Sigmoid colon (tissue), 7 donors: ENCODE data around the gene ATG9B. TPM values are rescaled to one million over a fixed set of nuclear protein-coding genes. Genes with fewer than 3 reads are reported as not detected.

ENCODE experiments used
- DNase-seq: peaks from one replicate; pipeline ENCODE4 v3.0.0-alpha.2; 2019
- H3K27ac ChIP-seq, 4 donors: fragments of 200-600 bp; sonication (generic); one replicate each; pipeline ENCODE4 v1.5.1; 2016 to 2019; ENCODE audit warnings: mild to moderate bottlenecking in 1 of 4
- H3K27me3 ChIP-seq, 3 donors: fragments of 200-600 bp; sonication (generic); one replicate each; pipeline ENCODE4 v1.5.1; 2019; ENCODE audit warnings: mild to moderate bottlenecking in 1 of 3
- H3K36me3 ChIP-seq, 4 donors: fragments of 200-600 bp; sonication (generic); one replicate each; pipeline ENCODE4 v1.5.1; 2016 to 2019
- H3K4me1 ChIP-seq, 4 donors: fragments of 200-600 bp; sonication (generic); one replicate each; pipeline ENCODE4 v1.5.1; 2017 to 2019
- H3K4me3 ChIP-seq, 4 donors: fragments of 200-600 bp; sonication (generic); one replicate each; pipeline ENCODE4 v1.5.1; 2017 to 2019; ENCODE audit warnings: mild to moderate bottlenecking in 2 of 4, moderate library complexity in 1 of 4
- H3K9me3 ChIP-seq, 4 donors: fragments of 200-600 bp in 3 of 4; sonication (generic) in 3 of 4; one replicate each; pipeline versions ENCODE4 v1.5.1 to v1.6.1; 2013 to 2019
- EP300 ChIP-seq, 4 donors: sonication (generic); formaldehyde crosslinking; IDR thresholded peaks; one replicate each; pipeline ENCODE4 v1.6.1; 2017; ENCODE audit warnings: antibody characterized with exemption in 4 of 4
- POLR2A ChIP-seq, 2 donors: fragments of 450-650 bp; IDR thresholded peaks; one replicate each; pipeline ENCODE4 v1.6.1; 2016; ENCODE audit warnings: antibody characterized with exemption in 2 of 2, mild to moderate bottlenecking in 2 of 2, moderate library complexity in 2 of 2
- POLR2AphosphoS5 ChIP-seq, 4 donors: sonication (generic); formaldehyde crosslinking; IDR thresholded peaks; one replicate each; pipeline ENCODE4 v1.6.1; 2017; ENCODE audit warnings: antibody characterized with exemption in 4 of 4
- WGBS, 2 donors: extraction: QIAGEN DNeasy Blood & Tissue Kit; methylation state at CpG; one replicate each; pipeline ENCODE4 v1.1.7; 2013; 5-methylcytosine and 5-hydroxymethylcytosine counted together
- intact Hi-C: fragments of 100-400 bp; cut with DNase I; formaldehyde crosslinking; loops from one replicate; pipeline ENCODE4 v1.15.1; 2023
- polyA plus RNA-seq, 3 donors: library from polyadenylated mRNA; stranded (reverse); fragments of 200-250 nt; gene quantifications; one replicate each; pipeline ENCODE4 v1.2.3, GENCODE V29; 2013
- total RNA-seq, 4 donors: library from RNA; depleted of rRNA; stranded (reverse); fragments of >200 nt; gene quantifications; one replicate each; pipeline ENCODE4 v1.1.0, GENCODE V29; 2016
- TF ChIP-seq, protein P1 (sequence below), 4 experiments: fragments of 450-650 bp in 3 of 4; fragments of 200-600 bp in 1 of 4; IDR thresholded peaks; one replicate each; pipeline ENCODE4 v1.5.1; 2016 to 2019; ENCODE audit warnings: antibody characterized with exemption in 4 of 4, mild to moderate bottlenecking in 3 of 4, moderate library complexity in 2 of 4
- donor health status: healthy with polysubstance abuse.
- donor health status: Bipolar disorder and iron deficiency.
- donor health status: healthy.

ATG9B gene
- total and polyA plus RNA-seq, 7 donors, result 1.2 to 1.6 TPM; not detected in 5

- DNase-seq, result no peak
- intact Hi-C loops, result loop anchor here (1.0 to 2.0 kb wide), 2 partner anchors 90 to 210 kb away; no protein-coding TSS in a partner anchor
- WGBS, 2 donors, result 8 to 11% methylated on average over 31 of the region's 31 CpGs
- no peak overlapping the region for H3K4me3 ChIP-seq
- H3K27ac ChIP-seq, result peak overlapping the region; percentile 12 to 41 (median 30)
- H3K27me3 ChIP-seq, result no peaks in the 10 kb centered on the region
- H3K9me3 ChIP-seq, result no peaks in the 10 kb centered on the region
- TF ChIP-seq, protein P1, sequence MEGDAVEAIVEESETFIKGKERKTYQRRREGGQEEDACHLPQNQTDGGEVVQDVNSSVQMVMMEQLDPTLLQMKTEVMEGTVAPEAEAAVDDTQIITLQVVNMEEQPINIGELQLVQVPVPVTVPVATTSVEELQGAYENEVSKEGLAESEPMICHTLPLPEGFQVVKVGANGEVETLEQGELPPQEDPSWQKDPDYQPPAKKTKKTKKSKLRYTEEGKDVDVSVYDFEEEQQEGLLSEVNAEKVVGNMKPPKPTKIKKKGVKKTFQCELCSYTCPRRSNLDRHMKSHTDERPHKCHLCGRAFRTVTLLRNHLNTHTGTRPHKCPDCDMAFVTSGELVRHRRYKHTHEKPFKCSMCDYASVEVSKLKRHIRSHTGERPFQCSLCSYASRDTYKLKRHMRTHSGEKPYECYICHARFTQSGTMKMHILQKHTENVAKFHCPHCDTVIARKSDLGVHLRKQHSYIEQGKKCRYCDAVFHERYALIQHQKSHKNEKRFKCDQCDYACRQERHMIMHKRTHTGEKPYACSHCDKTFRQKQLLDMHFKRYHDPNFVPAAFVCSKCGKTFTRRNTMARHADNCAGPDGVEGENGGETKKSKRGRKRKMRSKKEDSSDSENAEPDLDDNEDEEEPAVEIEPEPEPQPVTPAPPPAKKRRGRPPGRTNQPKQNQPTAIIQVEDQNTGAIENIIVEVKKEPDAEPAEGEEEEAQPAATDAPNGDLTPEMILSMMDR (IDR thresholded peaks at IDR 0.05), result peak; percentile 91 to 98 (median 97)
- TF ChIP-seq POLR2AphosphoS5 (IDR thresholded peaks at IDR 0.05), result peak in 1 of 4 donors; percentile 18
- no peak for TF ChIP-seq POLR2A (IDR thresholded peaks at IDR 0.05)
- no peak for TF ChIP-seq EP300 (IDR thresholded peaks at IDR 0.05)
- no peaks in the 10 kb centered on the region for H3K36me3 ChIP-seq
- H3K4me1 ChIP-seq, result peaks cover 0 to 25% (median 19%) of the 10 kb centered on the region in 4 donors
Measured at GRCh38 chr7:150988230-150989226, 35.8 kb downstream of the ATG9B start.

DNA sequence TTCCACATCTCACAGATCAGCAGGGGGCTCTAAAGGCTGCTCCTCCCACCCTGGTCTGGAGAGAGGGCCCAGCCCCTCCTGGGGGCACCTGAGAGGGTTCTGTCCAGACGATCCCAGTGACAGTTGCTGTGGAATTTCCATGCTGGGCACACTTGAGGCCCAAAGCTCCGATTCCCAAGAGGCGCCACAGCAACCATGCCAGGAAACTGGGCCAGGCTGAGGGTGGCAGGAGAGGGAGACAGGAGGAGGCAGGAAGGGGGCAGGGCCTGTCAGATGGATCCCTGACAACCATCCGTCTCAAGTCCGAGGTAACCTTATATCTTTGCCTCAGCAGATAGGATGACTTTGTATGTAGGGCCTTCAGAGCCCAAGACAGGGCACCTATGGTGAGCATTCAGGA lies 37.7 kb downstream of the ATG9B start:
- intact Hi-C loops, result loop anchor here (1.0 kb wide), 1 partner anchor 23 kb away; no protein-coding TSS in a partner anchor
- WGBS, 2 donors, result 73 to 74% methylated on average over 5 of the region's 5 CpGs
- Histone ChIP-seq H3K4me1 (peaks cover 0 to 25% (median 19%) of the 10 kb centered on the region in 4 donors), H3K27me3 (no peaks in the 10 kb centered on the region), H3K9me3 (no peaks in the 10 kb centered on the region), H3K27ac (no peak overlapping the region), H3K36me3 (no peaks in the 10 kb centered on the region), H3K4me3 (no peak overlapping the region)
- TF ChIP-seq EP300 (IDR thresholded peaks at IDR 0.05) (no peak), POLR2AphosphoS5 (IDR thresholded peaks at IDR 0.05) (no peak), POLR2A (IDR thresholded peaks at IDR 0.05) (no peak)
- TF ChIP-seq, protein P1 (IDR thresholded peaks at IDR 0.05), result no peak
- DNase-seq, result no peak

DNA sequence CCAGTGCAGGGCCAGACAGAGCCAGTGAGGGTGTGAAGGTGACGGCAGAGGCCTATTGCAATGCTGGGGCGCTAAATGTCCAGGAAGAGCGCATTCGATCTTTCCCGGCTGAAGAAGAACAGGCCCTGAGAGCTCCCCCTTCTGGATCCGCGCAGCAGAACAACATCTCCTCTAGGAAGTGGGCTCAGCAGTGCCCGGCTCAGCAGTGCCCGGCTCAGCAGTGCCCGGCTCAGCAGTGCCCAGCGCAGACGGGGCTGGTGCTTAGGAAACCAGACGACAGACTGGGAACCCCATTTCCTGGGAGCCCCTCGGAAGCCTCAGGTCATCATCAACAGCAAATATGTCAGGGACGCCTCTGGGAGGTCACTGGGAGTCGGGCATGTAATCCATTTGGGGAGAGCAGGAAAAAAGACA lies 38.2 kb downstream of the ATG9B start:
- no peaks in the 10 kb centered on the region for H3K9me3 ChIP-seq
- H3K4me1 ChIP-seq, result peaks cover 0 to 25% (median 19%) of the 10 kb centered on the region in 4 donors
- no peak overlapping the region for H3K4me3 ChIP-seq
- 6 to 10% methylated on average over 16 of the region's 16 CpGs for WGBS, 2 donors
- intact Hi-C loops, result loop anchor here (1.0 kb wide), 1 partner anchor 23 kb away; no protein-coding TSS in a partner anchor
- H3K27ac ChIP-seq, result peak overlapping the region in 2 of 4 donors; percentile 18 to 27
- TF ChIP-seq, protein P1 (IDR thresholded peaks at IDR 0.05), result peak; percentile 33 to 79 (median 72)
- TF ChIP-seq POLR2AphosphoS5 (IDR thresholded peaks at IDR 0.05), result peak in 1 of 4 donors; percentile 17
- no peak for TF ChIP-seq EP300 (IDR thresholded peaks at IDR 0.05)
- DNase-seq, result no peak
- H3K36me3 ChIP-seq, result no peaks in the 10 kb centered on the region
- H3K27me3 ChIP-seq, result no peaks in the 10 kb centered on the region

DNA sequence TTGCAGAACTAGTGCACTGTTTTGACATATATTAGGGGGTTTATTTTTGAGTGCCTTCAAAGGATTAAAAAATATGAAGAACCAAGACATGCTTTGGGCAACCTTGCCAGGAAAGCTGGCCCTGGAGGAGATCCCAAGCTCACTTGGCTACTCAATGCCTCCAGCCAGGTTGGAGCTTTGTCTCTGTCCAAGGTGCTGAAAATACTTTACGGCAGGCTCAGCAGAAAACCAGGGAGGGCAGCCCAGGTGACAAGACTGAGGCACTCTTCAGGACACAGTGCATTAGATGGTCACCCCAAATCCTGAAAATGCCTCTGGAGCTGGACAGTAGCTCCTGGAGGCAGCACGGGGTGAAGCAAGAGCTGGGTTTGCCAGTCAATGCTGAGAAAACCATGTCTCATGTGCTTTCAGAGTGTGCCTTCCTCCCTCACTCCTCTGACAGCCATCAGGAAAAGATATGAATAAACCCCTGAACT lies 40.4 kb downstream of the ATG9B start:
- TF ChIP-seq POLR2A (IDR thresholded peaks at IDR 0.05), result no peak
- TF ChIP-seq POLR2AphosphoS5 (IDR thresholded peaks at IDR 0.05), result no peak
- TF ChIP-seq, protein P1 (IDR thresholded peaks at IDR 0.05), result no peak
- no peak for TF ChIP-seq EP300 (IDR thresholded peaks at IDR 0.05)
- Histone ChIP-seq H3K4me1 (peaks cover 0 to 33% (median 30%) of the 10 kb centered on the region in 4 donors), H3K9me3 (no peaks in the 10 kb centered on the region), H3K27me3 (no peaks in the 10 kb centered on the region), H3K36me3 (no peaks in the 10 kb centered on the region), H3K27ac (no peak overlapping the region), H3K4me3 (no peak overlapping the region)
- intact Hi-C loops, result no loop called here
- 5 to 7% methylated on average over 2 of the region's 2 CpGs for WGBS, 2 donors
- no peak for DNase-seq
